Measurements from ENCODE around the gene TOMM5.

GRCh38 chr9:37593883-37594448 lies 1.6 kb upstream of the TOMM5 start:
- TF ChIP-seq, protein P1, sequence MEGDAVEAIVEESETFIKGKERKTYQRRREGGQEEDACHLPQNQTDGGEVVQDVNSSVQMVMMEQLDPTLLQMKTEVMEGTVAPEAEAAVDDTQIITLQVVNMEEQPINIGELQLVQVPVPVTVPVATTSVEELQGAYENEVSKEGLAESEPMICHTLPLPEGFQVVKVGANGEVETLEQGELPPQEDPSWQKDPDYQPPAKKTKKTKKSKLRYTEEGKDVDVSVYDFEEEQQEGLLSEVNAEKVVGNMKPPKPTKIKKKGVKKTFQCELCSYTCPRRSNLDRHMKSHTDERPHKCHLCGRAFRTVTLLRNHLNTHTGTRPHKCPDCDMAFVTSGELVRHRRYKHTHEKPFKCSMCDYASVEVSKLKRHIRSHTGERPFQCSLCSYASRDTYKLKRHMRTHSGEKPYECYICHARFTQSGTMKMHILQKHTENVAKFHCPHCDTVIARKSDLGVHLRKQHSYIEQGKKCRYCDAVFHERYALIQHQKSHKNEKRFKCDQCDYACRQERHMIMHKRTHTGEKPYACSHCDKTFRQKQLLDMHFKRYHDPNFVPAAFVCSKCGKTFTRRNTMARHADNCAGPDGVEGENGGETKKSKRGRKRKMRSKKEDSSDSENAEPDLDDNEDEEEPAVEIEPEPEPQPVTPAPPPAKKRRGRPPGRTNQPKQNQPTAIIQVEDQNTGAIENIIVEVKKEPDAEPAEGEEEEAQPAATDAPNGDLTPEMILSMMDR (IDR thresholded peaks at IDR 0.05): no peak
- TF ChIP-seq POLR2A (IDR thresholded peaks at IDR 0.05): no peak
- TF ChIP-seq EP300 (IDR thresholded peaks at IDR 0.05): no peak
- TF ChIP-seq POLR2AphosphoS5 (IDR thresholded peaks at IDR 0.05): no peak

Data from sigmoid colon (tissue), 4 donors.